Activated CD8-positive, alpha-beta memory T cell treated with anti-CD3 and anti-CD28 coated beads, Interleukin-2, amount 50 U/mL, for 4 hours (primary cell): Measurements from ENCODE around the gene DAAM1.

Source experiments
- DNase-seq: peaks from one replicate; pipeline ENCODE4 v3.0.0-alpha.2; 2020

DAAM1 gene

GRCh38 chr14:59296508-59296907, 108.0 kb downstream of the DAAM1 start:
- no peak for DNase-seq

GRCh38 chr14:59297071-59297776, 108.8 kb downstream of the DAAM1 start:
- no peak for DNase-seq

- no peak for DNase-seq
Observed at GRCh38 chr14:59299731-59300130, 111.3 kb downstream of the DAAM1 start.

- no peak for DNase-seq
Observed at GRCh38 chr14:59301354-59301753, 112.9 kb downstream of the DAAM1 start.

DNA sequence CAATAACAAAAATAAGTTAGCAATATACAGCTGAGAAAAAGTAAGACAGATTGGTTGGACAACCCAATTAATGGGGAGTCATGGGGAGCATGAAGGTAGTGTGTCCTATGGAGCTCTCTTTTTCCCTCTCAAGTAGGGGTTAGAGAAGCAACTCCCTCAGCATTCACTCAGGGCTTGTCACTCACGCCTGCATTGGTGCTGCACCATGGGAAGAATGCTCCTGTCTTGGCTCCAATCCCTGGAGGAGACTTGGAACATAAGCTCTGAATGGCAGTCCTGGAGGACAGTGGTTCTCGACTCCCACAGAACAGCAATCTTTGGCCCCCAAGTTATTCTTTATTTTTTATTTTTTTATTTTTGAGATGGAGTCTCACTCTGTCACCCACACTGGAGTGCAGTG, 113.8 kb downstream of the DAAM1 start:
- DNase-seq, result no peak

GRCh38 chr14:59303216-59303615, 114.7 kb downstream of the DAAM1 start:
- no peak for DNase-seq

DNA sequence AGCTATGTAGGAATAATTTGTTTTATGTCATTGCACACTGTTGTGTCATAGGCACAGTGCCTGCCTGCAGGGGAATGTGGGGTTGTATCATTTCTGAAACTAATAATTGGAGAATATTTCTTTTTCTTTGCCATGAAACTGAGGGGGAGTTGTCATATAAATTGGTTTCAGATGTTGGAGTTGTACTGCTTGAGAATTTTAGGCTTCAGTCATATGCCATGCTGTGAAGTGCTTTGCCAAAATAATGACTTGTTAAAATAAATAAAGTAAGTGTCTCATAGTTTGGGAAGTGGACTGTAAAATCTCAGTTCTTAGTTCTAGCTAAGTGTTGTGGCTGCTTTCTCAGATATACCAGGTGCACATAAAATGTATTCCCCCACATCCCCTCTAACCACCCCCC, 116.8 kb downstream of the DAAM1 start:
- DNase-seq, result no peak

DNA sequence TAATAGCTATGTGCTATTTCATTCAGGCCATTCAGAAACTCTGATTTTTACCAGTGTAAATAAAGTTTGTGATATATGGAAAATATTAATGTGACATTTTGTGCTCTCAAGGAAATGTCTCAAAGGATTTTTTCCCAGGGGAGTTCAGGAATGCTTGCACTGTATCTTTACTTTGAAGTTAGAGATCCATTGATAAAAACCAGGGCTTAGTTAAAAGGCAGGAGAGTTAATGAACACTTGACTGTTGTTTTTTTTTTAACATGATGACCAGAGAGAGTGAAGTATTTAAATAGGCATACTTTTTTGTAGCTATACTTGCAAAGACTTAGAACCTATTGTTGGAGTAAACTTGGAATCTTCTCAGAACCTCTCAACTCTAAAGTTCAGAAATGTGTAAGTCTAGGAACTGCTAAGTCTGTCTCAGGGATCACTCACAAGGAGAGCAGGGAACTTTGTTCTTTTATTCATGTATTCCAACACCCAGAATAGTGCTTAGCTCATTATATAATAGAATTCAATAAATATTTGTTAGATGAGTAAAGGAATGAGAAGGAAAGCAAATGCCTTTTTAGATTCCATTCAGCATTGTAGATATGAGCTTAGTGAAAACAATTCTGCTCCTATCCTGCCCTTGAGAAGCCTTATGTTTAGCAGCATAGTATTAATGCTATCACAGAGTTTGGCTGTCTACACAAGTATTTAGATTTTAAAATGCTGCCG, 117.5 kb downstream of the DAAM1 start:
- no peak for DNase-seq

- DNase-seq, result no peak
Observed at GRCh38 chr14:59306775-59307174, 118.3 kb downstream of the DAAM1 start.

DNA sequence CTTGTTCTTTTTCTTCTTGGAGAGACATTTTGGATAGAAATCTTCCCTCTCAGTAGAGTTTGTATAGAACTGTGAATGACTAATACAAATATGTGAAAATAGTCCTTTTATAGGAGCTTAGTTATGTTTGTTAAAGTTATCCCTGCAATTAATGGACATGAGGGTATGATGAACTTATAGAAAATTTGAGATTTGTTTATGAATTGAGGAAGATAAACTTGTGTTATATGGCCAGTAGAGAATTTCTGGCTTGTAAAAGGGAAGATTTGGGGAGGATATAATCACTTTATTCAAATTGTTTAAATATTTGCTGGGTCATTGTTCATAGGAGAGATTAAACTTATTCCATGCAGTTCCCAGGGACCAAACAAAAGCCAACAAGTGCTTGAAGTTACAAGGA, 119.6 kb downstream of the DAAM1 start:
- no peak for DNase-seq

GRCh38 chr14:59308673-59309072, 120.2 kb downstream of the DAAM1 start:
- no peak for DNase-seq

- no peak for DNase-seq
Observed at GRCh38 chr14:59309291-59309900, 120.9 kb downstream of the DAAM1 start.

DNA sequence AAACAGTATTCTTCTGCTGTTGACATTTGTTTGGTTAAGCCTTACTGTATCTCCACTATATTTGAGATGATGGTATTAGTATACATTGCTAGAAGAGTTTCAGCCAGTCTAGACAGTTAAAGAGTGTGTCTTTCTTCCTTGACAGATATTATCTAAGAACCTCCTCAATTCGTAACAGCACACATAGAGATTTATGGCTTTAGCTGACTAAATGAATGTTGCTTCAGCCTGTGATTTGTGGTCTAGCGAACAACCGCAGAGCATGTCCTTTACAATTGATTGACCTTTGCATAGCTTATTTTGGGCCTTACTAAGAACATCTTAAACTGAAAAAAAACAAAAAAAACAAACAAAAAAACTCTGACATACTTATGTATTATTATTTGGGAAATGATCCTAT, 122.2 kb downstream of the DAAM1 start:
- no peak for DNase-seq

DNA sequence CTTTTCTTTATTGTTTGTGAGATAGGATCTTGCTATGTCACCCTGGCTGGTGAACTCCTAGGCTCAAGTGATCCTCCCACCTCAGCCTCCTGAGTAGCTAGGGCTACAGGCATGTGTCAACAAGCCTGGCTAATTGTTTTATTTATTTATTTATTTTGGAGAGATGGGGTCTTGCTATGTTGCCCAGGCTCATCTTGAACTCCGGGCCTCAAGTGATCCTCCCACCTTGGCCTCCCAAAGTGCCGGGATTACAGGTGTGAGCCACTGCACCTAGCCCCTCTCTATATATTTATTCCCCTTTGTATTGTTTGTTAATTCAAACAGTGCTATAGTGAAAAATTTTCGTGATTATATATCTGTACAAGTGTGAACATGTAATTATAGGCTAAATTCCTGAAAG, 123.3 kb downstream of the DAAM1 start:
- DNase-seq, result no peak

- no peak for DNase-seq
Observed at GRCh38 chr14:59313144-59313651, 124.7 kb downstream of the DAAM1 start.

DNA sequence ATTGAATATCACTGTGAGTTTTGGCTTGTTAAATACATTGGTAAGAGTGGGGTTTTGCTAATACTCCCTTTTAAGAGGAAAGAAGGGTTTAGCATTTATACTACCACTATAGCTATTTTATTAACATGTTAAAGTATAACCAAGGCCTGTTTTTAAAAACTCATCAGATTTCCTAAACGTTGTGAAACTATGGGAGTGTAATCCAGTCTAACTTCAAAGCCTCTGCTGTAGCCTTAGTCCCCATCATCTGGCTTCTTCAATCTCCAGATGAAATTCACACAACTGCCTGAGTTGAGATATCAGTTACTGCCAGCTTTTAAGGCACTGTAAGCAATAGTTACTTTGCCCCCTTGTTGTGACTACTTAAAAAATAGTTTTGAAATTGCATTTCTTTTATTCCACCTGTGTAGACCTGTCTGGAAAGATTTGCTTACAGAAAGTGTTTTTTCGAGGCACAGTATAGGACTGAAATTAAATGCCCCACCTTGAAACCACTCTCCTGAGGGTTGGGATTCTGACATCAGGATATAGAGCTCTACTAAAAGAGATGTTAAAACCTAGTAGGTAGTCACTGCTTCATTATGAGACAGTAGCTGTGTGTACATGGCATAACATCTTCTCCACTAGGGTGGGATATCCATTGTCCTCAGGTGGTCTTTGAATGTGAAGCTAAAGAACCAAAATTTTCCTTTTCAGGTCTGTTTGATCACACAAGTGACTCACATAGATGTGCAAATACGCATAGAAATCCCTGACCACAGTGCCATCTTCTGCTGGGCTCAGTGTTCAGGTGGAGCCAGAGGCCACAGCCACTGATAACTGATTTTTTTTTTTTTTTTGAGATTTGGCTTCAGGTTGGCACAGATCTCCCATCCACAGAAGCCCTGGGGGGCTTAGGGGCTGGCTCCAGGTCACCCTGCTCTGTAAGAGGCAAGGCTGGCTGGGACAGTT, 125.5 kb downstream of the DAAM1 start:
- no peak for DNase-seq

DNA sequence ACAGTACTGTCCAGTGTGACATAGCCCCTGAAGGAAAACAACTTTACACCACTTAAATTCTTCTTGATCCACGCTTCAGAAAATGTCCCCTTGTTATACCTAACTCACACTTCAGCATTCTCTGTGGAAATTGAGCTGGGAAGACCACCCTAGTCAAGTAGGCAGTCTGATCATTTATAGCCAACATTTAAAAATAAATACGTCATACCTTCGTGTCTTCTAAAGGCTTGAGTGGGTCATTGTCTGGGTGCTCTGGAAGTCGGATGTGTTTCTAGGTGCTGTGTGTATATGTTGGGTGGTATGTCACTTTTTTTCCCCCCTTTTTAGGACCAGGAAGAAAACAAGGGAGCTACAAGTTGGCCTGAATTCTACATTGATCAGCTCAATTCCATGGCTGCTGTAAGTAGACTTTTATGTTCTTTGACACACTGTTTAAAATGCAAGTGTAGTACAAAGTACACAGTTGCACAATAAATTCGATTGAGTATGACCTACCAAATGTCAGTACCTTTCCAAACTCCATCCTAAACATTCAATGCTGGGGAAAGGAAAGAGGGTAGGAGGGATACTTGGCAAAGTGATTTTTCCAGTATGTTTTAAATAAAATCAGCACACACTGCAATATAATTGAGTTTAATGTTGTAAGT, 126.6 kb downstream of the DAAM1 start:
- DNase-seq, result no peak

DNA sequence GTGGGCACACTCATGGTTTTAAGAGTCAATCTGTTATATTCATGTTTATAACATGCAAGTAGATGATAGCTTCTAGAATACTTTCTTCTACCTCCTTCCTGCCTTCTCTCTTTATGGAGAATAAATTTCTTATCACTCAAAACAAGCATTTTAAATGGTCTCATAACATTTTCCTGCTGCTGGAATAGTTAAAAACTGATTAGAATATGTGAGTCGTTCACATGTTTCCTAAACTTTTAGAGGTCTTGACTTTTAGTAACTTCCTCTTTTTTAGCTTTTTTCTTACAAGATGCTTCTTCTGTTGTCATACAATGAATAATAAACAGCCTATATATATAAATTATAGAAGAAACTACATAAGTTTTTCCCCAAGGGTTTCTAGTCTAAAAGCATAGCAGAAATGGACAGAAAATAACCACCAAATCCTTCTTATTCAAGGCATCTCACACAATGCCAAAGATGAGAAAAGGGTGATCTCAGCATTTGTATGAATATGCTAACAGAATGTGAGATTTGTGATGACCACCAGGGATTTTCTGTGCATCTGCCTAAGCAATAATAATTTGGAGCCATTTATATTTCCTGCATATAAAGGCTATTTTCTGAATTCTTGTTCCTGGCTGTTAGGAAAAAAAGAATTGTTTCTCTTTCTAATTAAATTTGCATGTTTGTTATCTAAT, 127.8 kb downstream of the DAAM1 start:
- DNase-seq, result no peak

- no peak for DNase-seq
Observed at GRCh38 chr14:59317346-59317745, 128.9 kb downstream of the DAAM1 start.

GRCh38 chr14:59317798-59318505, 129.5 kb downstream of the DAAM1 start:
- no peak for DNase-seq

DNA sequence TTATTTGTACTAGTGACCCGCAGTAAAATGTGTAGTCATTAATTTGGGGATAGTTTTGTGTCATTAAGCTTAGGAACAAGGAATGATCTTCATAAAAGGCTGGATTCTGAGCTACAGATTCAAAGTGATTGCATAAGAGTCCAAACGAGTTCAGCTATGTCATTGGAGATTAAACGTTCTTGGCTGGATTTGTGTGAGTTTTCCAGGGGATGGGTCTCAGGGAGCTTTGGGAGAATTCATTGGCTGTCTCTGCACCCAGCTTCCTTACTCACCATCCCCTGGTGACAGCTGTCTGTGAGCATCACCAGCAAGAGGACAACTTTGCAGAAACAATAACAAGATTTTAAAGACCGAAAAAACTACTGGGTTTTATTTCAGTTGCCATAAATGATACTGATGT, 130.4 kb downstream of the DAAM1 start:
- no peak for DNase-seq
